ENCODE measurements around the gene OPALIN. TPM values are rescaled to one million over a fixed set of nuclear protein-coding genes. Genes with fewer than 3 reads are reported as not detected.

OPALIN gene
- total and polyA plus RNA-seq, 10 of the 15 experiments (the other 5 are each of a cell fraction or from before 2014, with no cell fraction given) = not detected

- 0 out of 2 replicates have a peak, but pooled peaks have one; percentile 24 for TF ChIP-seq TCF7 (IDR thresholded peaks at IDR 0.05; ENCODE audit: borderline replicate concordance)
- no peak for TF ChIP-seq ESRRA (IDR thresholded peaks at IDR 0.05; ENCODE audit: low read length)
- no peak for TF ChIP-seq LARP7 (IDR thresholded peaks at IDR 0.05)
- no peak for TF ChIP-seq SIX5 (IDR thresholded peaks at IDR 0.05; ENCODE audit: low read depth, low read length, severe bottlenecking)
- TF ChIP-seq BCL3 (IDR thresholded peaks at IDR 0.05; ENCODE audit: borderline replicate concordance, insufficient read depth, low read depth, low read length, poor library complexity, severe bottlenecking) = peak; percentile 29
- peak in 1 of 2 experiments; percentile 47; a peak in 1 of 4 replicates for TF ChIP-seq BHLHE40 (IDR thresholded peaks at IDR 0.05; ENCODE audit: borderline replicate concordance in 1 of 2, low read depth in 2 of 2, low read length in 1 of 2)
- TF ChIP-seq PML (IDR thresholded peaks at IDR 0.05; ENCODE audit: low read length) = 0 out of 2 replicates have a peak, but pooled peaks have one; percentile 45
- peak; percentile 82 for TF ChIP-seq ATF2 (IDR thresholded peaks at IDR 0.05; ENCODE audit: low read length)
- TF ChIP-seq HDGF (IDR thresholded peaks at IDR 0.05) = no peak
- TF ChIP-seq NR2C2 (IDR thresholded peaks at IDR 0.05; ENCODE audit: borderline replicate concordance, control insufficient read depth, insufficient read length, low read depth) = no peak
- no peak for TF ChIP-seq SIN3A (IDR thresholded peaks at IDR 0.05; ENCODE audit: low read depth, low read length)
- TF ChIP-seq CBFB (IDR thresholded peaks at IDR 0.05; ENCODE audit: low read depth) = peak; percentile 84
- TF ChIP-seq FOXM1 (IDR thresholded peaks at IDR 0.05; ENCODE audit: low read depth, low read length) = peak; percentile 80; the same call in 1 of the 2 replicates
- TF ChIP-seq HDAC2 (IDR thresholded peaks at IDR 0.05) = no peak
- no peak for TF ChIP-seq ETV6 (conservative IDR thresholded peaks at IDR 0.05 in 1 of 2, IDR thresholded peaks at IDR 0.05 in 1 of 2; ENCODE audit: borderline replicate concordance in 1 of 2, low read depth in 1 of 2)
- TF ChIP-seq ZNF687 (IDR thresholded peaks at IDR 0.05) = no peak
- TF ChIP-seq USF1 (IDR thresholded peaks at IDR 0.05; ENCODE audit: borderline replicate concordance, extremely low read length, insufficient read depth, low read depth, low read length) = no peak
- no peak for TF ChIP-seq POLR2AphosphoS5 (IDR thresholded peaks at IDR 0.05; ENCODE audit: low read length)
- 0 out of 2 replicates have a peak, but pooled peaks have one; percentile 41 for TF ChIP-seq EED (IDR thresholded peaks at IDR 0.05; ENCODE audit: low read depth)
- no peak for TF ChIP-seq NR2C1 (IDR thresholded peaks at IDR 0.05)
- 0 out of 2 replicates have a peak, but pooled peaks have one; percentile 31 for TF ChIP-seq MTA3 (IDR thresholded peaks at IDR 0.05; ENCODE audit: borderline replicate concordance, low read length)
- TF ChIP-seq POU2F2 (IDR thresholded peaks at IDR 0.05; ENCODE audit: borderline replicate concordance, low read depth, low read length) = 0 out of 3 replicates have a peak, but pooled peaks have one; percentile 26
Observed at GRCh38 chr10:96325719-96326373, 33.0 kb downstream of the OPALIN start (continued).

Data from GM12878 (cell line).